ENCODE data around the gene TMEM131L. TPM values are rescaled to one million over a fixed set of nuclear protein-coding genes. Genes with fewer than 3 reads are reported as not detected.
A peak's percentile ranks its signal among the peaks of the same experiment; 100 is the strongest.

The TMEM131L gene
- total RNA-seq, 1 donor = 9.0 TPM

DNA sequence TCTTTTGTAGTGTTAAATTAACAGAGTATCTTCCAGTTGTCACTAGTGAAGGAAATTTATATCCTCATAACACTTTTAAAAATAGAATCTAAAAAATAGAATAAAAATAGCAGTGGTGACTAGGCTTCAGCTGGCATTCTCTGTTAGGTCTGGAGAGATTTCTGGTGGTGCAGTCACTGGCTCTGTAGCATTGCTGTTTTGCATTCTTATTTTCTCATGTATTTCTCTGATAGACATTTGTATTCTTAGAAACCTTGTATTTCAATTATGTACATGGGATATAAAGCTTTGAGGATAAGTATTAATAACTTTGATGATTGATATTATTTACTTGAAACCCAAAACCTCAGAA lies 87.6 kb downstream of the TMEM131L start:
- no peak overlapping the region for H2AFZ ChIP-seq (ENCODE audit: low read length)
- no peaks in the 10 kb centered on the region for H3K27me3 ChIP-seq (ENCODE audit: insufficient read depth, low read length)
- no peaks in the 10 kb centered on the region for H3K79me2 ChIP-seq (ENCODE audit: insufficient read depth, low read length)
- no peaks in the 10 kb centered on the region for H4K20me1 ChIP-seq (ENCODE audit: insufficient read depth, low read length)
- H3K4me3 ChIP-seq (ENCODE audit: insufficient read depth, low read length) = no peak overlapping the region
- no peak for TF ChIP-seq CTCF (IDR thresholded peaks at IDR 0.05; ENCODE audit: extremely low read depth, low read depth, low read length)
- H3K4me1 ChIP-seq (ENCODE audit: insufficient read depth, low read length) = peaks cover 6% of the 10 kb centered on the region
- no peaks in the 10 kb centered on the region for H3K9me3 ChIP-seq (ENCODE audit: low read depth, low read length)
- no peak overlapping the region for H3K4me2 ChIP-seq (ENCODE audit: insufficient read depth, low read length)
- no peak for DNase-seq (ENCODE audit: insufficient read length, low spot score, missing footprints)
- no peak overlapping the region for H3K27ac ChIP-seq (ENCODE audit: low read depth, low read length)
- no peaks in the 10 kb centered on the region for H3K36me3 ChIP-seq (ENCODE audit: insufficient read depth, low read length)

DNA sequence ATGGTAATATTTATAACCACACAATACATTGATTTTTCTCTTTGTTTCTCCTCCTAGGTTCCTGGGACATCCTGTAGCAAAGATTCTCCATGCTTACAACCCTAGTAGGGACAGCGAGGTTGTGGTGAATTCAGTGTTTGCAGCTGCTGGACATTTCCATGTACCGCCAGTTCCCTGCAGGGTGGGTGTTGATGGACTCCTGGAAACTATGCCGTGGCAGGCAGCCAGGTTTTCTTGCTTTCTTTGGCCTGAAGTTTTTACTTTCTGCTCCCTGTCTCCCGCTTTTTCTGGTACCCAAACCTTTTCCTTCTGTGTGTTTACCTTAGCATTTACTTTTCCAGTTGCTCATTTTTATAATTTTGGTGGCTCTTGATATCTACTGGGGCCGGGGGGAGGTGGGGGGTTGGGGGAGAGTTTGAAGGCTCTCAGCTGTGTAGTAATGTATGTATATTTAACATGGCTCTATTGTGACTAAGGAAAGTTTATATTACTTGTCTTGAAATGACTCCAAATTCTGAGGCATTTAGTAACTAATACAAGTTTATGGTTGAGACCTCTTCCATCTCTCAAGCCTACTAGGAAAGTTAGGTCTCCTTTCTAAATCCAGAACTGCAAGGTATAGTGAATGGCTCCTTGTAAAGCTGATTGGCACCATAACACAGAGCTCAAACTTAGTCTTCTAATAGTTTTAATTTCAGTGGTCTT lies 89.7 kb downstream of the TMEM131L start:
- peaks cover 6% of the 10 kb centered on the region for H3K4me1 ChIP-seq (ENCODE audit: insufficient read depth, low read length)
- no peaks in the 10 kb centered on the region for H3K27me3 ChIP-seq (ENCODE audit: insufficient read depth, low read length)
- no peaks in the 10 kb centered on the region for H3K79me2 ChIP-seq (ENCODE audit: insufficient read depth, low read length)
- H3K36me3 ChIP-seq (ENCODE audit: insufficient read depth, low read length) = no peaks in the 10 kb centered on the region
- no peaks in the 10 kb centered on the region for H4K20me1 ChIP-seq (ENCODE audit: insufficient read depth, low read length)
- peak; percentile 73 for DNase-seq (ENCODE audit: insufficient read length, low spot score, missing footprints)
- H3K9me3 ChIP-seq (ENCODE audit: low read depth, low read length) = no peaks in the 10 kb centered on the region
- no peak overlapping the region for H3K4me3 ChIP-seq (ENCODE audit: insufficient read depth, low read length)
- TF ChIP-seq CTCF (IDR thresholded peaks at IDR 0.05; ENCODE audit: extremely low read depth, low read depth, low read length) = no peak
- peak overlapping the region; percentile 37 for H3K4me2 ChIP-seq (ENCODE audit: insufficient read depth, low read length)
- H3K27ac ChIP-seq (ENCODE audit: low read depth, low read length) = no peak overlapping the region
- no peak overlapping the region for H2AFZ ChIP-seq (ENCODE audit: low read length)

GRCh38 chr4:153556435-153556815 lies 90.3 kb downstream of the TMEM131L start:
- H3K27ac ChIP-seq (ENCODE audit: low read depth, low read length) = no peak overlapping the region
- H3K79me2 ChIP-seq (ENCODE audit: insufficient read depth, low read length) = no peaks in the 10 kb centered on the region
- TF ChIP-seq CTCF (IDR thresholded peaks at IDR 0.05; ENCODE audit: extremely low read depth, low read depth, low read length) = no peak

DNA sequence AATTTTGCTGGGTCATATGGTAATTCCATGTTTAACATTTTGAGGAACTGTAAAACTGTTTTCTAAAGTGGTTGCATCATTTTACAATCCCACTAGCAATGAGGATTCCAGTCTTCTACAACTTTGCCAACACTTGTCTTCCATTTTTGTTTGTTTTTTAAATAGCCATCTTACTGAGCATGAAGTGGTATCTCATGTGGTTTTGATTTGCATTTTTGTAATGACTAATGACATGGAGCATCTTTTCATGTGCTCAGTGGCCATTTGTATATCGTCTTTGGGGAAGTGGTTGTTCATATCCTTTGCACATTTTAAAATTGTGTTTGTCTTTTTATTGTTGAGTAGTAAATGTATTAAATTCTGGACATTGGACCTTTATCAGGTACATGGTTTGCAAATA lies 94.7 kb downstream of the TMEM131L start:
- Histone ChIP-seq H3K27me3 (ENCODE audit: insufficient read depth, low read length) (no peaks in the 10 kb centered on the region), H3K27ac (ENCODE audit: low read depth, low read length) (no peak overlapping the region), H3K36me3 (ENCODE audit: insufficient read depth, low read length) (no peaks in the 10 kb centered on the region), H3K9me3 (ENCODE audit: low read depth, low read length) (no peaks in the 10 kb centered on the region), H3K4me2 (ENCODE audit: insufficient read depth, low read length) (no peak overlapping the region), H3K4me1 (ENCODE audit: insufficient read depth, low read length) (no peaks in the 10 kb centered on the region), H3K4me3 (ENCODE audit: insufficient read depth, low read length) (no peak overlapping the region), H4K20me1 (ENCODE audit: insufficient read depth, low read length) (no peaks in the 10 kb centered on the region), H3K79me2 (ENCODE audit: insufficient read depth, low read length) (no peaks in the 10 kb centered on the region), H2AFZ (ENCODE audit: low read length) (no peak overlapping the region)
- DNase-seq (ENCODE audit: insufficient read length, low spot score, missing footprints) = no peak
- no peak for TF ChIP-seq CTCF (IDR thresholded peaks at IDR 0.05; ENCODE audit: extremely low read depth, low read depth, low read length)

More at GRCh38 chr4:153556435-153556815, 90.3 kb downstream of the TMEM131L start:
- Histone ChIP-seq H3K4me1 (ENCODE audit: insufficient read depth, low read length) (peaks cover 6% of the 10 kb centered on the region), H3K4me3 (ENCODE audit: insufficient read depth, low read length) (no peak overlapping the region), H2AFZ (ENCODE audit: low read length) (no peak overlapping the region), H3K9me3 (ENCODE audit: low read depth, low read length) (no peaks in the 10 kb centered on the region), H3K27me3 (ENCODE audit: insufficient read depth, low read length) (no peaks in the 10 kb centered on the region), H3K4me2 (ENCODE audit: insufficient read depth, low read length) (no peak overlapping the region), H3K36me3 (ENCODE audit: insufficient read depth, low read length) (no peaks in the 10 kb centered on the region), H4K20me1 (ENCODE audit: insufficient read depth, low read length) (no peaks in the 10 kb centered on the region)
- no peak for DNase-seq (ENCODE audit: insufficient read length, low spot score, missing footprints)
